Thyroid gland (tissue), 4 donors: ENCODE data around the gene ABCC1.

Experiments
- POLR2A ChIP-seq, 2 donors: fragments of 450-650 bp; IDR thresholded peaks; one replicate each; pipeline ENCODE4 v1.6.1; 2017; ENCODE audit warnings: antibody characterized with exemption in 2 of 2, mild to moderate bottlenecking in 2 of 2, moderate library complexity in 1 of 2
- TF ChIP-seq, protein P1 (sequence below), 6 experiments: fragments of 200-600 bp in 3 of 6; fragments of 450-650 bp in 3 of 6; sonication (generic) in 3 of 6; IDR thresholded peaks; one replicate each; pipeline ENCODE4 v1.5.1; 2016 to 2019; ENCODE audit warnings: antibody characterized with exemption in 6 of 6, mild to moderate bottlenecking in 2 of 6, inconsistent platforms in 1 of 6, moderate library complexity in 1 of 6

DNA sequence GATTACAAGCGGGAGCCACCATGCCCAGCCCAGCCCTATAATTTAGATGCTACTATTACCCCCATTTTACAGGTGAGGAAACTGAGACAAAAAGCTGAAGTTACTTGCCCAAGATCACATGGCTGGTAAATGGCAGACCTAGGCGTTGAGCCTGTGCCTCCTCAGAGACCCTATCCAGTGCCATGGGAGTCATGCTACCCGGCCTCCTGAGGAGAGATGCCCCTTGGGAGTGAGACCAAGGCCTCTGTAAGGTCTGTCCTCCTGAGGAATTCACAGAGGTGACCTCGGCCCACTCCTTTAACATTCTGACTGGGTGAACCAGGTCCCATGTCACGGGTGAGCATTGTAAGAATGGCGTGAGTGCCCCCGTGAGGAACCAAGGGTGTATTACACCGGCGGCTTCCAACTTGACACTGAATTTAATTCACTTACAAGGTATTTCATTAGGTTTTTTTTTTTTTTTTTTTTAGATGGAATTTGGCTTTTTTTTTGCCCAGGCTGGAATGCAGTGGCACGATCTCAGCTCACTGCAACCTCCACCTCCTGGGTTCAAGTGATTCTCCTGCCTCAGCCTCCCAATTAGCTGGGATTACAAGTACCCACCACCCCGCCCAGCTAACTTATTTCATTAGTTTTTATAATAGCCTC is 178.2 kb downstream of the ABCC1 start:
- TF ChIP-seq, protein P1, sequence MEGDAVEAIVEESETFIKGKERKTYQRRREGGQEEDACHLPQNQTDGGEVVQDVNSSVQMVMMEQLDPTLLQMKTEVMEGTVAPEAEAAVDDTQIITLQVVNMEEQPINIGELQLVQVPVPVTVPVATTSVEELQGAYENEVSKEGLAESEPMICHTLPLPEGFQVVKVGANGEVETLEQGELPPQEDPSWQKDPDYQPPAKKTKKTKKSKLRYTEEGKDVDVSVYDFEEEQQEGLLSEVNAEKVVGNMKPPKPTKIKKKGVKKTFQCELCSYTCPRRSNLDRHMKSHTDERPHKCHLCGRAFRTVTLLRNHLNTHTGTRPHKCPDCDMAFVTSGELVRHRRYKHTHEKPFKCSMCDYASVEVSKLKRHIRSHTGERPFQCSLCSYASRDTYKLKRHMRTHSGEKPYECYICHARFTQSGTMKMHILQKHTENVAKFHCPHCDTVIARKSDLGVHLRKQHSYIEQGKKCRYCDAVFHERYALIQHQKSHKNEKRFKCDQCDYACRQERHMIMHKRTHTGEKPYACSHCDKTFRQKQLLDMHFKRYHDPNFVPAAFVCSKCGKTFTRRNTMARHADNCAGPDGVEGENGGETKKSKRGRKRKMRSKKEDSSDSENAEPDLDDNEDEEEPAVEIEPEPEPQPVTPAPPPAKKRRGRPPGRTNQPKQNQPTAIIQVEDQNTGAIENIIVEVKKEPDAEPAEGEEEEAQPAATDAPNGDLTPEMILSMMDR (IDR thresholded peaks at IDR 0.05), result peak; percentile 68 to 99 (median 92)
- TF ChIP-seq POLR2A (IDR thresholded peaks at IDR 0.05), result no peak
